A549 (cell line): ENCODE measurements around the gene DLG2. TPM values are rescaled to one million over a fixed set of nuclear protein-coding genes. Genes with fewer than 3 reads are reported as not detected.

Experiments
- ATAC-seq, 2 experiments: fragments of 200-7000 bp in 1 of 2; fragments of >200 bp in 1 of 2; cut with Nextera tagmentation in 1 of 2; cut with Tn5 transposase in 1 of 2; 3 replicates each; pipeline versions ENCODE4 v1.8.0 to v1.9.1; 2018 to 2020; ENCODE audit warnings: mild to moderate bottlenecking in 1 of 2, moderate library complexity in 1 of 2
- CTCF ChIA-PET: fragments of 300-600 bp; sonication (Branson Sonifier 250); formaldehyde crosslinking; extraction: SDS; loops from one replicate; lab custom pipeline; 2021; ENCODE audit warnings: antibody characterized with exemption, inconsistent platforms; lab: Yijun Ruan, JAX
- POLR2A ChIA-PET: fragments of 350-600 bp; formaldehyde crosslinking; extraction: SDS; loops from one replicate; lab custom pipeline; 2021; ENCODE audit warnings: antibody characterized with exemption, inconsistent platforms; lab: Yijun Ruan, JAX
- DNase-seq, 2 experiments: peaks; one replicate each; pipeline versions ENCODE4 v3.0.0 to v3.0.0-alpha.2; 2011 to 2016; ENCODE audit warnings: low read depth in 1 of 2, low spot score in 1 of 2
- FAIRE-seq: peaks from 2 replicates; lab custom pipeline; 2011; peaks lifted over from hg19 to GRCh38; lab: Jason Lieb, UNC
- H3K27ac ChIP-seq, 2 experiments: fragments of >200 bp; sonication (Bioruptor Twin); formaldehyde crosslinking; 3 replicates each; pipeline ENCODE4 v1.5.1; 2016 to 2017
- H3K4me1 ChIP-seq: fragments of >200 bp; sonication (Bioruptor Twin); formaldehyde crosslinking; 3 replicates; pipeline ENCODE4 v1.6.1; 2016
- H3K4me2 ChIP-seq: fragments of >200 bp; sonication (Bioruptor Twin); formaldehyde crosslinking; 3 replicates; pipeline ENCODE4 v1.6.1; 2016
- H3K4me3 ChIP-seq: fragments of >200 bp; sonication (Bioruptor Twin); formaldehyde crosslinking; 3 replicates; pipeline ENCODE4 v1.5.1; 2016
- H3K9me3 ChIP-seq: fragments of >200 bp; sonication (Bioruptor Twin); formaldehyde crosslinking; 3 replicates; pipeline ENCODE4 v1.6.1; 2016
- ATOH8 ChIP-seq: fragments of 250-450 bp; sonication (Bioruptor Pico); IDR thresholded peaks from 2 replicates; pipeline ENCODE4 v1.5.0; 2020; ENCODE audit warnings: low read depth, mild to moderate bottlenecking, moderate library complexity
- BHLHE40 ChIP-seq: IDR thresholded peaks from 2 replicates; pipeline ENCODE4 v1.6.1; 2012; ENCODE audit warnings: low read depth, low read length, inconsistent platforms
- CBX2 ChIP-seq: fragments of 200-600 bp; sonication (generic); IDR thresholded peaks from 2 replicates; pipeline ENCODE4 v1.6.1; 2016; ENCODE audit warnings: low read depth, mild to moderate bottlenecking, borderline replicate concordance
- CBX8 ChIP-seq: fragments of 200-600 bp; sonication (generic); IDR thresholded peaks from 2 replicates; pipeline ENCODE4 v1.6.1; 2016
- EHF ChIP-seq: fragments of 250-450 bp; sonication (Bioruptor Pico); IDR thresholded peaks from 2 replicates; pipeline ENCODE4 v1.5.0; 2020; ENCODE audit warnings: mild to moderate bottlenecking
- ELK1 ChIP-seq: fragments of 150-350 bp; IDR thresholded peaks from 2 replicates; pipeline ENCODE4 v1.6.1; 2014; ENCODE audit warnings: low read depth, mild to moderate bottlenecking, low read length
- FOSL2 ChIP-seq, 2 experiments: fragments of 450-650 bp in 1 of 2; fragments of >200 bp in 1 of 2; sonication (Bioruptor Twin) in 1 of 2; formaldehyde crosslinking; IDR thresholded peaks; 2 replicates each; pipeline versions ENCODE4 v1.5.0 to v1.6.1; 2016 to 2020; ENCODE audit warnings: mild to moderate bottlenecking in 1 of 2, moderate library complexity in 1 of 2
- GATA3 ChIP-seq: IDR thresholded peaks from 2 replicates; pipeline ENCODE4 v1.6.1; 2012; ENCODE audit warnings: borderline replicate concordance
- HOXA7 ChIP-seq: fragments of 250-450 bp; sonication (Bioruptor Pico); IDR thresholded peaks from 2 replicates; pipeline ENCODE4 v1.5.0; 2020; ENCODE audit warnings: mild to moderate bottlenecking, moderate library complexity
- HOXB5 ChIP-seq: fragments of 250-450 bp; sonication (Bioruptor Pico); IDR thresholded peaks from 2 replicates; pipeline ENCODE4 v1.5.0; 2020; ENCODE audit warnings: mild to moderate bottlenecking, moderate library complexity
- JUN ChIP-seq, 2 experiments: fragments of >200 bp; sonication (Bioruptor Twin); formaldehyde crosslinking; IDR thresholded peaks; 2 replicates in 1 of 2; 3 replicates in 1 of 2; pipeline ENCODE4 v1.6.1; 2016 to 2017
- KDM1A ChIP-seq: fragments of 200-600 bp; sonication (generic); IDR thresholded peaks from 2 replicates; pipeline ENCODE4 v1.6.1; 2016; ENCODE audit warnings: low read depth, mild to moderate bottlenecking
- MAX ChIP-seq: IDR thresholded peaks from 2 replicates; pipeline ENCODE4 v1.6.1; 2012
- NPAS2 ChIP-seq: fragments of 250-450 bp; sonication (Bioruptor Pico); IDR thresholded peaks from 2 replicates; pipeline ENCODE4 v1.8.0; 2022; ENCODE audit warnings: mild to moderate bottlenecking, moderate library complexity, borderline replicate concordance
- PBX3 ChIP-seq: IDR thresholded peaks from 2 replicates; pipeline ENCODE4 v1.6.1; 2012
- POLR2A ChIP-seq: IDR thresholded peaks from 2 replicates; pipeline ENCODE4 v1.6.1; 2012; ENCODE audit warnings: mild to moderate bottlenecking, low read length
- POLR2AphosphoS2 ChIP-seq: conservative IDR thresholded peaks from 2 replicates; pipeline ENCODE4 v1.6.1; 2012; ENCODE audit warnings: low read length, improper control_type of control experiment, inconsistent platforms
- RCOR1 ChIP-seq: fragments of 150-350 bp; IDR thresholded peaks from 2 replicates; pipeline ENCODE4 v1.6.1; 2014; ENCODE audit warnings: antibody characterized with exemption, low read length, low read depth
- SMC3 ChIP-seq: fragments of >200 bp; sonication (Bioruptor Twin); formaldehyde crosslinking; IDR thresholded peaks from 3 replicates; pipeline ENCODE4 v1.6.1; 2018; ENCODE audit warnings: inconsistent platforms
- SREBF2 ChIP-seq: fragments of 450-650 bp; IDR thresholded peaks from 2 replicates; pipeline ENCODE4 v1.6.1; 2014; ENCODE audit warnings: mild to moderate bottlenecking, moderate library complexity
- ZFP36 ChIP-seq: fragments of 450-650 bp; IDR thresholded peaks from 2 replicates; pipeline ENCODE4 v1.6.1; 2014; ENCODE audit warnings: borderline replicate concordance; ENCODE audit not compliant: partially characterized antibody
- ZNF302 ChIP-seq: fragments of 250-450 bp; sonication (Bioruptor Pico); IDR thresholded peaks from 2 replicates; pipeline ENCODE4 v1.9.0; 2021; ENCODE audit warnings: inconsistent platforms, mild to moderate bottlenecking, moderate library complexity
- whole genome bisulfite sequencing: methylation state at CpG from one replicate; pipeline ENCODE4 v1.1.6; 2017; ENCODE audit errors: missing lambda C conversion rate; 5-methylcytosine and 5-hydroxymethylcytosine counted together
- polyA plus RNA-seq, 4 experiments: library from polyadenylated mRNA; depleted of rRNA in 3 of 4; stranded (reverse); fragments of >200 nt; fragmentation: RNase III in 1 of 4; extraction: RNeasy Plus Mini Kit Qiagen cat#74134 plus additional on column Dnase treatment in 1 of 4; gene quantifications; 2 replicates in 3 of 4; 3 replicates in 1 of 4; pipeline ENCODE4 v1.2.3, GENCODE V29; 2011 to 2017

DLG2 gene
- polyA plus RNA-seq, 2 of the 4 experiments (the other 2 are of a cell fraction), result 0.26 to 0.79 TPM

- no peak for FAIRE-seq
- Histone ChIP-seq H3K27ac (no peak overlapping the region), H3K4me2 (no peak overlapping the region), H3K4me3 (no peak overlapping the region), H3K9me3 (no peaks in the 10 kb centered on the region), H3K4me1 (no peaks in the 10 kb centered on the region)
- ATAC-seq, result no peak
- TF ChIP-seq ELK1, result no peak
- no peak for TF ChIP-seq ZNF302 (CRISPR knock-in tag)
- TF ChIP-seq SREBF2, result no peak
- TF ChIP-seq NPAS2, result no peak
- TF ChIP-seq MAX, result no peak
- ChIA-PET POLR2A (no interaction called here), CTCF (no interaction called here)
- DNase-seq, result no peak
- WGBS, result 1% methylated on average over 4 of the region's 4 CpGs
Observed at GRCh38 chr11:84480131-84480530, 1147.0 kb downstream of the DLG2 start.

GRCh38 chr11:84476581-84476980 is 1150.6 kb downstream of the DLG2 start:
- no peak overlapping the region for H3K4me2 ChIP-seq
- H3K27ac ChIP-seq, result no peak overlapping the region
- H3K9me3 ChIP-seq, result no peaks in the 10 kb centered on the region
- POLR2A ChIA-PET, result no interaction called here
- CTCF ChIA-PET, result no interaction called here
- FAIRE-seq (no peak), ATAC-seq (no peak), DNase-seq (no peak)
- TF ChIP-seq CBX8 (no peak), HOXB5 (CRISPR knock-in tag) (no peak), POLR2AphosphoS2 (no peak), GATA3 (no peak), CBX2 (no peak), SREBF2 (no peak), ZFP36 (no peak), RCOR1 (no peak)
- H3K4me3 ChIP-seq, result no peak overlapping the region
- H3K4me1 ChIP-seq, result no peaks in the 10 kb centered on the region

GRCh38 chr11:84471501-84471900 is 1155.6 kb downstream of the DLG2 start:
- WGBS, result 13% methylated on average over 1 of the region's 1 CpG
- FAIRE-seq, result no peak
- ChIA-PET CTCF (no interaction called here), POLR2A (no interaction called here)
- H3K27ac ChIP-seq, result no peak overlapping the region
- no peaks in the 10 kb centered on the region for H3K4me1 ChIP-seq
- no peak for DNase-seq
- no peaks in the 10 kb centered on the region for H3K9me3 ChIP-seq
- ATAC-seq, result no peak
- no peak overlapping the region for H3K4me3 ChIP-seq
- TF ChIP-seq EHF (CRISPR knock-in tag) (no peak), ZNF302 (CRISPR knock-in tag) (no peak), CBX2 (no peak), KDM1A (no peak), HOXA7 (CRISPR knock-in tag) (no peak), ATOH8 (CRISPR knock-in tag) (no peak), JUN (IDR thresholded peaks at IDR 0.05) (no peak), PBX3 (no peak), FOSL2 (IDR thresholded peaks at IDR 0.05) (no peak), FOSL2 (CRISPR knock-in tag; IDR thresholded peaks at IDR 0.05) (no peak)
- no peak overlapping the region for H3K4me2 ChIP-seq

- no peak overlapping the region for H3K27ac ChIP-seq
- ChIA-PET CTCF (no interaction called here), POLR2A (no interaction called here)
- no peak for FAIRE-seq
- TF ChIP-seq KDM1A, result no peak
- no peak for TF ChIP-seq EHF (CRISPR knock-in tag)
- TF ChIP-seq SMC3, result no peak
- TF ChIP-seq HOXB5 (CRISPR knock-in tag), result no peak
- TF ChIP-seq ZNF302 (CRISPR knock-in tag), result no peak
- TF ChIP-seq ELK1, result no peak
- TF ChIP-seq FOSL2 (IDR thresholded peaks at IDR 0.05), result no peak
- TF ChIP-seq FOSL2 (CRISPR knock-in tag; IDR thresholded peaks at IDR 0.05), result no peak
- TF ChIP-seq BHLHE40, result no peak
- TF ChIP-seq POLR2A, result no peak
- no peak overlapping the region for H3K4me3 ChIP-seq
- no peaks in the 10 kb centered on the region for H3K4me1 ChIP-seq
- H3K9me3 ChIP-seq, result no peaks in the 10 kb centered on the region
- no peak overlapping the region for H3K4me2 ChIP-seq
- ATAC-seq, result no peak
- no peak for DNase-seq
Observed at GRCh38 chr11:84468235-84468634, 1158.9 kb downstream of the DLG2 start.
